CD14-positive monocyte (primary cell): ENCODE results near the gene SLC25A1. TPM values are rescaled to one million over a fixed set of nuclear protein-coding genes. Genes with fewer than 3 reads are reported as not detected.

Experiments
- DNase-seq, 3 donors: peaks; one replicate each; pipeline ENCODE4 v3.0.0-alpha.2; 2011 to 2022
- H2AFZ ChIP-seq: 2 replicates; pipeline ENCODE4 v1.6.0; 2012; ENCODE audit warnings: mild to moderate bottlenecking, low read depth, low read length, inconsistent platforms; ENCODE audit not compliant: insufficient read depth, poor library complexity, severe bottlenecking
- H3K27ac ChIP-seq, 2 donors: 1 replicate in 1 of 2; 2 replicates in 1 of 2; pipeline ENCODE4 v1.5.1; 2012 to 2013; ENCODE audit warnings: low read length in 2 of 2, control low read depth in 1 of 2, inconsistent platforms in 1 of 2, low read depth in 1 of 2, mild to moderate bottlenecking in 1 of 2
- H3K27me3 ChIP-seq, 2 donors: one replicate each; pipeline versions ENCODE4 v1.6.0 to v1.6.1; 2011 to 2013; ENCODE audit warnings: low read length in 2 of 2; ENCODE audit not compliant: control insufficient read depth in 2 of 2, insufficient read depth in 2 of 2
- H3K36me3 ChIP-seq, 2 donors: replicated peaks in 1 of 2; 1 replicate in 1 of 2; 2 replicates in 1 of 2; pipeline versions ENCODE4 v1.5.1 to v1.6.1; 2012 to 2013; ENCODE audit warnings: low read length in 2 of 2, control low read depth in 1 of 2, inconsistent platforms in 1 of 2, mild to moderate bottlenecking in 1 of 2; ENCODE audit not compliant: insufficient read depth in 2 of 2, control insufficient read depth in 1 of 2
- H3K4me1 ChIP-seq, 2 donors: 1 replicate in 1 of 2; 2 replicates in 1 of 2; pipeline versions ENCODE4 v1.5.1 to v1.6.1; 2012 to 2013; ENCODE audit warnings: low read length in 2 of 2, control low read depth in 1 of 2, inconsistent platforms in 1 of 2, mild to moderate bottlenecking in 1 of 2, moderate library complexity in 1 of 2; ENCODE audit not compliant: insufficient read depth in 2 of 2, control insufficient read depth in 1 of 2
- H3K4me2 ChIP-seq: replicated peaks from 2 replicates; pipeline ENCODE3; 2012; ENCODE audit warnings: low read length, moderate library complexity, mild to moderate bottlenecking; ENCODE audit not compliant: poor library complexity, severe bottlenecking; ENCODE audit errors: extremely low read depth
- H3K4me3 ChIP-seq, 3 experiments: fragments of 200-600 bp in 1 of 3; sonication (generic) in 1 of 3; replicated peaks in 1 of 3; 1 replicate in 2 of 3; 2 replicates in 1 of 3; pipeline ENCODE4 v1.5.1; 2011 to 2013; ENCODE audit warnings: low read length in 3 of 3, mild to moderate bottlenecking in 3 of 3, control low read depth in 2 of 3, low read depth in 2 of 3, inconsistent platforms in 1 of 3, moderate library complexity in 1 of 3
- H3K79me2 ChIP-seq: 2 replicates; pipeline ENCODE4 v1.6.0; 2012; ENCODE audit warnings: mild to moderate bottlenecking, control low read depth, inconsistent platforms, low read length, moderate library complexity; ENCODE audit not compliant: insufficient read depth
- H3K9ac ChIP-seq: 2 replicates; pipeline ENCODE4 v1.6.0; 2017; ENCODE audit warnings: low read length, mild to moderate bottlenecking; ENCODE audit not compliant: insufficient read depth, poor library complexity, severe bottlenecking
- H3K9me3 ChIP-seq, 2 donors: replicated peaks in 1 of 2; 1 replicate in 1 of 2; 2 replicates in 1 of 2; pipeline versions ENCODE4 v1.5.1 to v1.6.1; 2012 to 2013; ENCODE audit warnings: low read length in 2 of 2, control low read depth in 1 of 2; ENCODE audit not compliant: control insufficient read depth in 1 of 2, insufficient read depth in 1 of 2
- H4K20me1 ChIP-seq: 2 replicates; pipeline ENCODE4 v1.6.0; 2012; ENCODE audit warnings: mild to moderate bottlenecking, low read length, control low read depth, moderate library complexity; ENCODE audit not compliant: insufficient read depth
- H3K27ac Mint-ChIP-seq, 7 donors: one replicate each; pipeline ENCODE4 v1.8.0; 2020; ENCODE audit warnings: mild to moderate bottlenecking in 7 of 7, mixed read lengths in 7 of 7, moderate library complexity in 6 of 7, inconsistent platforms in 2 of 7
- H3K27me3 Mint-ChIP-seq, 3 donors: one replicate each; pipeline ENCODE4 v1.8.0; 2021 to 2022; ENCODE audit warnings: low read depth in 3 of 3, mild to moderate bottlenecking in 3 of 3, mixed read lengths in 3 of 3, moderate library complexity in 3 of 3, inconsistent platforms in 1 of 3
- H3K36me3 Mint-ChIP-seq, 2 donors: one replicate each; pipeline ENCODE4 v1.8.0; 2020; ENCODE audit warnings: mixed read lengths in 2 of 2, inconsistent platforms in 1 of 2, mild to moderate bottlenecking in 1 of 2
- H3K4me1 Mint-ChIP-seq: one replicate; pipeline ENCODE4 v1.8.0; 2020; ENCODE audit warnings: mild to moderate bottlenecking, mixed read lengths
- H3K4me3 Mint-ChIP-seq, 2 donors: one replicate each; pipeline ENCODE4 v1.8.0; 2020; ENCODE audit warnings: mild to moderate bottlenecking in 2 of 2, mixed read lengths in 2 of 2, moderate library complexity in 1 of 2
- H3K9me3 Mint-ChIP-seq, 7 donors: one replicate each; pipeline ENCODE4 v1.8.0; 2020 to 2022; ENCODE audit warnings: mixed read lengths in 7 of 7, mild to moderate bottlenecking in 6 of 7, moderate library complexity in 6 of 7, inconsistent platforms in 2 of 7
- CTCF ChIP-seq: fragments of 200-600 bp; IDR thresholded peaks from one replicate; pipeline ENCODE4 v1.8.0; 2022; ENCODE audit warnings: antibody characterized with exemption, mild to moderate bottlenecking
- WGBS: methylation state at CpG from one replicate; pipeline ENCODE4 v1.1.5; 2013; ENCODE audit warnings: missing lambda C conversion rate; ENCODE audit not compliant: insufficient coverage; 5-methylcytosine and 5-hydroxymethylcytosine counted together
- intact Hi-C, 2 donors: fragments of 100-400 bp; cut with micrococcal nuclease; formaldehyde crosslinking; loops; one replicate each; pipeline versions ENCODE4 v1.15.0 to v1.15.1; 2023
- polyA plus RNA-seq, 3 donors: library from polyadenylated mRNA; depleted of rRNA in 1 of 3; unstranded in 2 of 3; stranded (reverse) in 1 of 3; fragments of 300-500 nt in 2 of 3; fragments of >200 nt in 1 of 3; fragmentation: Illumina TruSeq in 2 of 3; gene quantifications; 1 replicate in 2 of 3; 2 replicates in 1 of 3; pipeline ENCODE4 v1.2.3, GENCODE V29; 2012 to 2021

Gene SLC25A1
- polyA plus RNA-seq, 3 donors = 15.2 to 37.4 (median 35.1) TPM

- no peak for DNase-seq
- H3K27ac Mint-ChIP-seq = no peak overlapping the region
- no peaks in the 10 kb centered on the region for H3K9me3 Mint-ChIP-seq
- H3K4me3 Mint-ChIP-seq = no peak overlapping the region
- H3K9ac ChIP-seq = no peak overlapping the region
- no peaks in the 10 kb centered on the region for H3K9me3 ChIP-seq
- peaks cover 71 to 87% of the 10 kb centered on the region in 2 donors for H3K36me3 Mint-ChIP-seq
- 96% methylated on average over 3 of the region's 9 CpGs for WGBS
- H3K4me3 ChIP-seq = no peak overlapping the region
- TF ChIP-seq CTCF = no peak
- H3K4me2 ChIP-seq = no peak overlapping the region
- no peaks in the 10 kb centered on the region for H3K79me2 ChIP-seq
- H3K27ac ChIP-seq = no peak overlapping the region
- no peaks in the 10 kb centered on the region for H3K4me1 ChIP-seq
- intact Hi-C loops = no loop called here
- H3K27me3 ChIP-seq = no peaks in the 10 kb centered on the region
- H3K36me3 ChIP-seq = peaks cover 64 to 94% of the 10 kb centered on the region in 2 donors
- no peak overlapping the region for H2AFZ ChIP-seq
- no peaks in the 10 kb centered on the region for H3K27me3 Mint-ChIP-seq
- H3K4me1 Mint-ChIP-seq = no peaks in the 10 kb centered on the region
- no peaks in the 10 kb centered on the region for H4K20me1 ChIP-seq
Measured at GRCh38 chr22:19213442-19214077, 35.0 kb upstream of the SLC25A1 start.

- TF ChIP-seq CTCF = no peak
- Histone ChIP-seq H3K27me3 (no peaks in the 10 kb centered on the region), H2AFZ (no peak overlapping the region), H3K9ac (no peak overlapping the region), H4K20me1 (no peaks in the 10 kb centered on the region), H3K4me3 (no peak overlapping the region), H3K27ac (no peak overlapping the region), H3K9me3 (no peaks in the 10 kb centered on the region), H3K79me2 (no peaks in the 10 kb centered on the region), H3K36me3 (peaks cover 69 to 94% of the 10 kb centered on the region in 2 donors), H3K4me1 (no peaks in the 10 kb centered on the region), H3K4me2 (no peak overlapping the region)
- Mint-ChIP-seq H3K9me3 (no peaks in the 10 kb centered on the region), H3K36me3 (peaks cover 76 to 88% of the 10 kb centered on the region in 2 donors), H3K4me3 (no peak overlapping the region), H3K4me1 (no peaks in the 10 kb centered on the region), H3K27ac (no peak overlapping the region), H3K27me3 (no peaks in the 10 kb centered on the region)
- no peak for DNase-seq
- no CpG with 5 or more reads among the region's 1 CpG for WGBS
- intact Hi-C loops = no loop called here
Measured at GRCh38 chr22:19213001-19213400, 34.5 kb upstream of the SLC25A1 start.
